Activated CD8-positive, alpha-beta T cell treated with anti-CD3 and anti-CD28 coated beads for 36 hours (primary cell): ENCODE results near the gene MAL. TPM values are rescaled to one million over a fixed set of nuclear protein-coding genes. Genes with fewer than 3 reads are reported as not detected.

Experiments used
- ATAC-seq: fragments of 200-7000 bp; cut with Tn5 transposase; one replicate; pipeline ENCODE4 v1.10.0; 2021; ENCODE audit warnings: mild to moderate bottlenecking, moderate library complexity
- CTCF ChIA-PET: fragments of 350-600 bp; sonication (Branson Sonifier 250); formaldehyde crosslinking; loops from one replicate; lab custom pipeline; 2021; ENCODE audit warnings: antibody characterized with exemption; lab: Charles Lee
- POLR2A ChIA-PET: fragments of 350-600 bp; sonication (Branson Sonifier 250); formaldehyde crosslinking; loops from one replicate; lab custom pipeline; 2021; ENCODE audit warnings: antibody characterized with exemption; lab: Charles Lee
- DNase-seq: peaks from one replicate; pipeline ENCODE4 v3.0.0-alpha.2; 2020
- H3K27ac Mint-ChIP-seq: one replicate; pipeline ENCODE4 v1.8.0; 2021; ENCODE audit warnings: mild to moderate bottlenecking, mixed read lengths
- H3K27me3 Mint-ChIP-seq: one replicate; pipeline ENCODE4 v1.8.0; 2021; ENCODE audit warnings: mixed read lengths
- H3K36me3 Mint-ChIP-seq: one replicate; pipeline ENCODE4 v1.8.0; 2021; ENCODE audit warnings: low read depth, mixed read lengths
- H3K4me1 Mint-ChIP-seq: one replicate; pipeline ENCODE4 v1.8.0; 2021; ENCODE audit warnings: low read depth, mixed read lengths
- H3K4me3 Mint-ChIP-seq: one replicate; pipeline ENCODE4 v1.8.0; 2021; ENCODE audit warnings: mild to moderate bottlenecking, moderate library complexity, mixed read lengths
- H3K9me3 Mint-ChIP-seq: one replicate; pipeline ENCODE4 v1.8.0; 2021; ENCODE audit warnings: mixed read lengths
- CTCF ChIP-seq: fragments of 200-600 bp; IDR thresholded peaks from one replicate; pipeline ENCODE4 v1.8.0; 2022; ENCODE audit warnings: antibody characterized with exemption, mild to moderate bottlenecking
- intact Hi-C: fragments of 100-400 bp; cut with micrococcal nuclease; formaldehyde crosslinking; loops from one replicate; pipeline ENCODE4 v1.10.0; 2022
- total RNA-seq, 2 experiments: library from RNA; stranded (reverse); gene quantifications; one replicate each; pipeline ENCODE4 v1.2.3, GENCODE V29; 2021

MAL gene
- total RNA-seq, 2 experiments from 2014 or later = 54.0 to 59.2 TPM

GRCh38 chr2:95042472-95043271 lies 17.2 kb downstream of the MAL start:
- H3K36me3 Mint-ChIP-seq = peaks cover 6% of the 10 kb centered on the region
- H3K27ac Mint-ChIP-seq = peak overlapping the region; percentile 23
- CTCF ChIA-PET = interaction anchor here (0.7 to 4.6 kb wide), 10 partner anchors 9 to 86 kb away, joined by 3 to 31 read pairs (median 16); partner anchors contain the start of gene MAL
- POLR2A ChIA-PET = interaction anchor here (1.0 to 1.8 kb wide), 7 partner anchors 10 to 21 kb away, joined by 3 to 10 read pairs (median 4); partner anchors contain the start of gene MAL
- no peak overlapping the region for H3K4me3 Mint-ChIP-seq
- peak; percentile 17 for ATAC-seq
- no peaks in the 10 kb centered on the region for H3K27me3 Mint-ChIP-seq
- peaks cover 11% of the 10 kb centered on the region for H3K9me3 Mint-ChIP-seq
- intact Hi-C loops = no loop called here
- DNase-seq = no peak
- peaks cover 82% of the 10 kb centered on the region for H3K4me1 Mint-ChIP-seq
- TF ChIP-seq CTCF = no peak

GRCh38 chr2:95043300-95044093 lies 18.0 kb downstream of the MAL start:
- peaks cover 76% of the 10 kb centered on the region for H3K4me1 Mint-ChIP-seq
- ChIA-PET POLR2A (interaction anchor here (1.0 to 1.8 kb wide), 7 partner anchors 11 to 36 kb away, joined by 3 to 10 read pairs (median 4); partner anchors contain the start of gene MAL), CTCF (interaction anchor here (1.1 to 4.6 kb wide), 7 partner anchors 9 to 72 kb away, joined by 3 to 31 read pairs (median 19); partner anchors contain the start of gene MAL)
- H3K27ac Mint-ChIP-seq = peak overlapping the region; percentile 23
- intact Hi-C loops = no loop called here
- TF ChIP-seq CTCF = no peak
- no peak overlapping the region for H3K4me3 Mint-ChIP-seq
- DNase-seq = peak; percentile 83
- no peaks in the 10 kb centered on the region for H3K27me3 Mint-ChIP-seq
- peak; percentile 74 for ATAC-seq
- H3K9me3 Mint-ChIP-seq = peaks cover 3% of the 10 kb centered on the region
- peaks cover 3% of the 10 kb centered on the region for H3K36me3 Mint-ChIP-seq

- peaks cover 71% of the 10 kb centered on the region for H3K4me1 Mint-ChIP-seq
- intact Hi-C loops = no loop called here
Measured at GRCh38 chr2:95044601-95045000, 19.1 kb downstream of the MAL start.

GRCh38 chr2:95046371-95047112 lies 21.0 kb downstream of the MAL start:
- POLR2A ChIA-PET = no interaction called here
- no peaks in the 10 kb centered on the region for H3K27me3 Mint-ChIP-seq
- TF ChIP-seq CTCF = no peak
- H3K4me3 Mint-ChIP-seq = no peak overlapping the region
- no peaks in the 10 kb centered on the region for H3K9me3 Mint-ChIP-seq
- peaks cover 74% of the 10 kb centered on the region for H3K4me1 Mint-ChIP-seq
- ATAC-seq (no peak), DNase-seq (no peak)
- CTCF ChIA-PET = interaction anchor here (1.0 kb wide), 1 partner anchor 26 kb away, joined by 3 read pairs; no protein-coding TSS in a partner anchor
- intact Hi-C loops = no loop called here
- peak overlapping the region; percentile 49 for H3K27ac Mint-ChIP-seq
- H3K36me3 Mint-ChIP-seq = peaks cover 18% of the 10 kb centered on the region

More at GRCh38 chr2:95044601-95045000, 19.1 kb downstream of the MAL start:
- no peak overlapping the region for H3K4me3 Mint-ChIP-seq
- no peak for TF ChIP-seq CTCF
- POLR2A ChIA-PET = interaction anchor here (1.3 kb wide), 1 partner anchor 24 kb away, joined by 4 read pairs; no protein-coding TSS in a partner anchor
- H3K36me3 Mint-ChIP-seq = peaks cover 3% of the 10 kb centered on the region
- CTCF ChIA-PET = interaction anchor here (0.8 to 4.6 kb wide), 8 partner anchors 9 to 76 kb away, joined by 3 to 31 read pairs (median 18); partner anchors contain the start of gene MAL
- ATAC-seq (no peak), DNase-seq (no peak)
- no peaks in the 10 kb centered on the region for H3K27me3 Mint-ChIP-seq
- no peaks in the 10 kb centered on the region for H3K9me3 Mint-ChIP-seq
- H3K27ac Mint-ChIP-seq = no peak overlapping the region
